DMS53 (cell line): ENCODE measurements around the gene ABCB1.
"Not testable (repeated sequence)": the region's sequence is repeated elsewhere in the genome, so short reads cannot be mapped to it uniquely, and the experiment has no call there.

Experiments
- DNase-seq: peaks from one replicate; lab custom pipeline; 2025; lab: John Stamatoyannopoulos, UW

ABCB1 gene

DNA sequence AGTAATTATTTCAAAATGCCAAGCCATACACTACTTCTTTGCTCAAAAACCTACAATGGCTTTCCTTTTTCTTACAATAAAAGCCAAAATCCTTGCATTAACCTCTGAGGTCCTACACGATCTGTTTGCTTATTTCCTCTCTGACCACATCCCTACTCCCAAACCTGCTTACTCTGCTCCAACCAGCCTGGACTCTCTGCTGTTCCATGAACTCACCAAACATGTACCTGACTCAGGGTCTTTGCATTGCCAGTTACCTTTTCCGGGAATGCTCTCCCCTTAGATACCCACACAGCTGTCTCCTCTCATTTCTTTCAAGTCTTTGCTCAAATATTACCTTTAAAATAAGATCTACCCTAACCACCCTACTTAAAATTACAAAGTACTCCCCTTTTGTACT lies 127.5 kb downstream of the ABCB1 start:
- no peak for DNase-seq

DNA sequence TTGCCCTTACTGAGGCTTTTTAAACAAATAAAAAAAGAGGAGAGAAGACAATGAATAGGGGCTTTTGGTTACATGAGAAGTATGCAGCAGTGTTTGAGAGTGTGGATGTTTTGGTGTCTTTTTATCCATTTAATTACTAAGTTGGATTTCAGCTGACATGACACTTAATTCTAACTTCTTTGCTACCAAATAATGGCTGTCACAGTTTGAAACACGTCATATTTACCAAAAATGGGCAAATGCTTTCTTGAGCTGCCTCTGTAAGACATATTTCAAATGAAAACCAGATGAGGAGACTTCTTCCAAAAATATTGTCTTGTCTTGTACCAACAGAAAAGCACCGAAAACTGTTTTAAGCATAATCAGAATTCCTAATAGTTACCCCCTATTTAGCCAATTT lies 129.2 kb downstream of the ABCB1 start:
- no peak for DNase-seq

DNA sequence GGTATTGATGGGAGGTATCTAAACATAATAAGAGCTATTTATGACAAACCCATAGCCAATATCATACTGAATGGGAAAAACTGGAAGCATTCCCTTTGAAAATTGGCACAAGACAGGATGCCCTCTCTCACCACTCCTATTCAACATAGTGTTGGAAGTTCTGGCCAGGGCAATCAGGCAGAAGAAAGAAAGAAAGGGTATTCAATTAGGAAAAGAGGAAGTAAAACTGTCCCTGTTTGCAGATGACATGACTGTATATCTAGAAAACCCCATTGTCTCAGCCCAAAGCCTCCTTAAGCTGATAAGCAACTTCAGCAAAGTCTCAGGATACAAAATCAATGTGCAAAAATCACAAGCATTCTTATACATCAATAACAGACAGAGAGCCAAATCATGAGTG lies 131.5 kb downstream of the ABCB1 start:
- DNase-seq = not testable (repeated sequence)

DNA sequence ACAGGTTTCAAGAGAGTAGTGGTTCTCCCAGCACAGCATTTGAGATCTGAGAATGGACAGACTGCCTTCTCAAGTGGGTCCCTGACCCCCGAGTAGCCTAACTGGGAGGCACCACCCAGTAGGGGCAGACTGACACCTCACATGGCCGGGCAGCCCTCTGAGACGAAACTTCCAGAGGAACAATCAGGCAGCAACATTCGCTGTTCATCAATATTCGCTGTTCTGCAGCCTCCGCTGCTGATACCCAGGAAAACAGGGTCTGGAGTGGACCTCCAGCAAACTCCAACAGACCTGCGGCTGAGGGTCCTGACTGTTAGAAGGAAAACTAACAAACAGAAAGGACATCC lies 135.2 kb downstream of the ABCB1 start:
- DNase-seq = not testable (repeated sequence)

DNA sequence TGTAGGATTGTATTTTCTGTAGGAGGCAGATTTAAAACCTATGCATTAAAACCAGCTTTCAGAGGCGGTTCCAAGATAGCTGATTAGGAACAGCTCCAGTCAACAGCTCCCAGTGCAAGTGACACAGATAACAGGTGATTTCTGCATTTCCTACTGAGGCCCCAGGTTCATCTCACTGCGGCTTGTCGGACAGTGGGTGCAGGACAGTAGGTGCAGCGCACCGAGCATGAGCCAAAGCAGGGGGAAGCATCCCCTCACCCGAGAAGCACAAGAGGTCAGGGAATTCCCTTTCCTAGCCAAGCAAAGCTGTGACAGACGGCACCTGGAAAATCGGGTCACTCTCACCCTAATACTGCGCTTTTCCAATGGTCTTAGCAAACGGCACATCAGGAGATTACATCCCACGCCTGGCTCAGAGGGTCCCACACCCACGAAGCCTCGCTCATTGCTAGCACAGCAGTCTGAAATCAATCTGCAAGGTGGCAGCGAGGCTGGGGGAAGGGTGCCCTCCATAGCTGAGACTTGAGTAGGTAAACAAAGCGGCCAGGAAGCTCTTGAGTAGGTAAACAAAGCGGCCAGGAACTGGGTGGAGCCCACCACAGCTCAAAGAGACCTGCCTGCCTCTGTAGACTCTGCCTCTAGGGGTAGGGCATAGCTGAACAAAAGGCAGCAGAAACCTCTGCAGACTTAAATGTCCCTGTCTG lies 135.7 kb downstream of the ABCB1 start:
- peak; percentile 95 for DNase-seq

DNA sequence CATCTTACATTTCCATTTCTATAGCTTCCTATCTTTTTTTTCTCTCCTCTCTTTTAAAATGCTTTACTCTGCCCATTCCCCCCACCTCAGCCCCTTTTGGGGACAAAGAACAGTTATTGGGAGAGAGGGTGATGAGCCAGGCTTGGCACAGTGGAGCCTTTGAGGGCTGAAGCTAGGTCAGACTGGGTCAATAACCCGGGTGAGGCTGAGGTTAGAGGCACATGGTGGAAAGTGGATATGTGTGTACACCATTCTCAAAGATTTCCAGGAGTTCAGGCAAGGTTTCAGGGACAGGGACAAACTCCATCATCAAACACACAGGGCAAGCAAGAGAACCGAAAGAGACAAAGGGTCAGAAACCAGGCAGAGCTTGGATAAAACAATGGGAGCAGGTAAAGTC lies 136.7 kb downstream of the ABCB1 start:
- no peak for DNase-seq

DNA sequence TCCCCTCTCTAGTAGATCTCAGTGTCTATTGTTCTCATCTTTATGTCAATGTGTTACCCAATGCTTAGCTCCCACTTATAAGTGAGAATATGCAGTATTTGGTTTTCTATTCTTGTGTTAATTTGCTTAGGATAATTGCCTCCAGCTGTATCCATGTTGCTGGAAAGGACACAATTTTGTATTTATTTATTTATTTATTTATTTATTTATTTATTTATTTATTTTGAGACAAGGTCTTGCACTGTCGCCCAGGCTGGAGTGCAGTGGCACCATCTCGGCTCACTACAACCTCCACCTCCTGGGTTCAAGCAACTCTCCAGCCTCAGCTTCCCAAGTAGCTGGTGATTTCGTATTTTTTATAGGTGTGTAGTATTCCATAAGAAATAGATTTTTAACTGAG lies 140.2 kb downstream of the ABCB1 start:
- DNase-seq = not testable (repeated sequence)

DNA sequence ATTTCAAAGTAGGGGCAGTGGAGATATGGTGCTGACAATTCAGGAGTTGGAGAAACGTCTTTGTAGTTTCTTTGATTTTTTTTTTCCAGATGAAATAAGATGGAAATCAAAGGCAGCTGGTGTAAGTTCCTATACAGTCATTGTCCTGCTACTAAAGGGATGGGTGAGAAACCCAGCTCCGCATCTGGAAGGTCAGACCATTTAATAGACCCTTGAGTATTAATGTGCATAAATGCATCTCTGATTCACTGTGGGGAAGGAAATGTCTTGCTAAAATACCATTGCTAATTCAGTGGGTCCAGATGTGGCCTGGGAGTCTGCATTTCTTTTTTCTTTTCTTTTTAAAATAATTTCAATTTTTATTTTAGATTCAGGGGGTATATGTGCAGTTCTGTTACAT lies 140.7 kb downstream of the ABCB1 start:
- no peak for DNase-seq

DNA sequence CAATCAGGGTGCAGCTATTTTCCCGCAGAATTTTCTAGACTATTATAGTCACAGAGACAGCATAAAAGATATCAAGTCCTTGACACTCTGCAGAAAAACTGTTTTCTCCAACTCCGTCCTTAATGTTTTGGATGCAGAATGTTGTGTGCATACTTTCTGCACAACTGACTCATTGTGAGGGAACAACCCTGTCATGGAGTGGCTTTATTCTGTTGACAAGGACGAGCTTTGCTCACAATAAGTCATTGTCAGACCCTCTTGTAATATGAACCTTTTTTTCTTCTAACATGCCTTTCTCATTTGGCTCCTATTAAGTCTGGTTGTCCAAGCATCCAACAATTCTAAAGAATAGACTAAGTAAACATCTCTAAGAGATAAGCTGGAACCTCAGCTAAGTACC lies 142.5 kb downstream of the ABCB1 start:
- DNase-seq = no peak

DNA sequence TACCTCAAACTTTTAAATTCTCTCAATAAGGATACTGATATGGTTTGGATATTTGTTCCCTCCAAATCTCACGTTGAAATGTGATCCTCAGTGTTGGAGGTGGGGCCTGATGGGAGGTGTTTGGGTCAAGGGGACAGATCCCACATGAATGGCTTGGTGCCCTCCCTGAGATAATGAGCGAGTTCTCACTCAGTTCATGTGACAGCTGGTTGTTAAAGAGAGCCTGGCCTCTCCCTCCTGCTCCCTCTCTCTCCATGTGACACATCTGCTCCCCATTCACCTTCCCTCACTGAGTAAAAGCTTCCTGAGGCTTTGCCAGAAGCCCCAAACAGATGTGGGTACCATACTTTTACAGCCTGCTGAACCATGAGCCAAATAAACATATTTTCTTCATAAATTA lies 144.4 kb downstream of the ABCB1 start:
- DNase-seq = no peak
